ENCODE results near the gene STK11. TPM values are rescaled to one million over a fixed set of nuclear protein-coding genes. Genes with fewer than 3 reads are reported as not detected.

STK11 gene
- polyA plus RNA-seq, 2 donors = 38.8 to 61.4 TPM

GRCh38 chr19:1260749-1261537, 55.4 kb downstream of the STK11 start:
- no peaks in the 10 kb centered on the region for H3K27me3 ChIP-seq (ENCODE audit: control insufficient read depth in 1 of 2, insufficient read depth in 2 of 2, low read length in 2 of 2)
- peak overlapping the region; percentile 61 to 71 for H3K4me3 ChIP-seq (ENCODE audit: low read depth in 1 of 2, low read length in 2 of 2)
- H3K27ac ChIP-seq (ENCODE audit: low read depth in 2 of 2, low read length in 1 of 2) = peak overlapping the region; percentile 98
- 1% methylated on average over 67 to 83 of the region's 83 CpGs for WGBS, 2 donors
- peaks cover 6 to 14% of the 10 kb centered on the region in 2 donors for H3K36me3 ChIP-seq (ENCODE audit: control insufficient read depth in 2 of 2, insufficient read depth in 2 of 2, low read length in 1 of 2)
- no peaks in the 10 kb centered on the region for H3K9me3 ChIP-seq (ENCODE audit: control insufficient read depth in 2 of 2, insufficient read depth in 1 of 2, low read depth in 1 of 2, low read length in 1 of 2)
- peaks cover 14 to 44% of the 10 kb centered on the region in 2 donors for H3K4me1 ChIP-seq (ENCODE audit: control insufficient read depth in 2 of 2, insufficient read depth in 2 of 2, low read length in 1 of 2)

- Histone ChIP-seq H3K4me1 (ENCODE audit: control insufficient read depth in 2 of 2, insufficient read depth in 2 of 2, low read length in 1 of 2) (peaks cover 15 to 47% of the 10 kb centered on the region in 2 donors), H3K4me3 (ENCODE audit: low read depth in 1 of 2, low read length in 2 of 2) (peak overlapping the region; percentile 61 to 71), H3K9me3 (ENCODE audit: control insufficient read depth in 2 of 2, insufficient read depth in 1 of 2, low read depth in 1 of 2, low read length in 1 of 2) (no peaks in the 10 kb centered on the region), H3K27ac (ENCODE audit: low read depth in 2 of 2, low read length in 1 of 2) (peak overlapping the region; percentile 98), H3K27me3 (ENCODE audit: control insufficient read depth in 1 of 2, insufficient read depth in 2 of 2, low read length in 2 of 2) (no peaks in the 10 kb centered on the region), H3K36me3 (ENCODE audit: control insufficient read depth in 2 of 2, insufficient read depth in 2 of 2, low read length in 1 of 2) (peaks cover 6 to 11% of the 10 kb centered on the region in 2 donors)
- WGBS, 2 donors = 8 to 9% methylated on average over 14 of the region's 14 CpGs
Observed at GRCh38 chr19:1261538-1261797, 55.9 kb downstream of the STK11 start.

GRCh38 chr19:1261798-1262622, 56.4 kb downstream of the STK11 start:
- Histone ChIP-seq H3K4me3 (ENCODE audit: low read depth in 1 of 2, low read length in 2 of 2) (peak overlapping the region; percentile 61 to 71), H3K9me3 (ENCODE audit: control insufficient read depth in 2 of 2, insufficient read depth in 1 of 2, low read depth in 1 of 2, low read length in 1 of 2) (no peaks in the 10 kb centered on the region), H3K36me3 (ENCODE audit: control insufficient read depth in 2 of 2, insufficient read depth in 2 of 2, low read length in 1 of 2) (peaks cover 1 to 6% of the 10 kb centered on the region in 2 donors), H3K4me1 (ENCODE audit: control insufficient read depth in 2 of 2, insufficient read depth in 2 of 2, low read length in 1 of 2) (peaks cover 15 to 47% of the 10 kb centered on the region in 2 donors), H3K27ac (ENCODE audit: low read depth in 2 of 2, low read length in 1 of 2) (peak overlapping the region; percentile 98), H3K27me3 (ENCODE audit: control insufficient read depth in 1 of 2, insufficient read depth in 2 of 2, low read length in 2 of 2) (no peaks in the 10 kb centered on the region)
- 18 to 19% methylated on average over 24 to 28 of the region's 28 CpGs for WGBS, 2 donors

- 30 to 39% methylated on average over 19 to 21 of the region's 21 CpGs for WGBS, 2 donors
- Histone ChIP-seq H3K4me1 (ENCODE audit: control insufficient read depth in 2 of 2, insufficient read depth in 2 of 2, low read length in 1 of 2) (peaks cover 17 to 54% of the 10 kb centered on the region in 2 donors), H3K36me3 (ENCODE audit: control insufficient read depth in 2 of 2, insufficient read depth in 2 of 2, low read length in 1 of 2) (peaks cover 0 to 5% of the 10 kb centered on the region in 2 donors), H3K27me3 (ENCODE audit: control insufficient read depth in 1 of 2, insufficient read depth in 2 of 2, low read length in 2 of 2) (no peaks in the 10 kb centered on the region), H3K9me3 (ENCODE audit: control insufficient read depth in 2 of 2, insufficient read depth in 1 of 2, low read depth in 1 of 2, low read length in 1 of 2) (no peaks in the 10 kb centered on the region), H3K4me3 (ENCODE audit: low read depth in 1 of 2, low read length in 2 of 2) (peak overlapping the region; percentile 16), H3K27ac (ENCODE audit: low read depth in 2 of 2, low read length in 1 of 2) (peak overlapping the region; percentile 98)
Observed at GRCh38 chr19:1262623-1263123, 57.1 kb downstream of the STK11 start.

- no peaks in the 10 kb centered on the region for H3K27me3 ChIP-seq (ENCODE audit: control insufficient read depth in 1 of 2, insufficient read depth in 2 of 2, low read length in 2 of 2)
- 50 to 67% methylated on average over 5 of the region's 5 CpGs for WGBS, 2 donors
- H3K9me3 ChIP-seq (ENCODE audit: control insufficient read depth in 2 of 2, insufficient read depth in 1 of 2, low read depth in 1 of 2, low read length in 1 of 2) = no peaks in the 10 kb centered on the region
- H3K27ac ChIP-seq (ENCODE audit: low read depth in 2 of 2, low read length in 1 of 2) = peak overlapping the region; percentile 98
- peaks cover 0 to under 1% of the 10 kb centered on the region in 2 donors for H3K36me3 ChIP-seq (ENCODE audit: control insufficient read depth in 2 of 2, insufficient read depth in 2 of 2, low read length in 1 of 2)
- H3K4me3 ChIP-seq (ENCODE audit: low read depth in 1 of 2, low read length in 2 of 2) = no peak overlapping the region
- peaks cover 19 to 57% of the 10 kb centered on the region in 2 donors for H3K4me1 ChIP-seq (ENCODE audit: control insufficient read depth in 2 of 2, insufficient read depth in 2 of 2, low read length in 1 of 2)
Observed at GRCh38 chr19:1263188-1263587, 57.6 kb downstream of the STK11 start.

- H3K36me3 ChIP-seq (ENCODE audit: control insufficient read depth in 2 of 2, insufficient read depth in 2 of 2, low read length in 1 of 2) = no peaks in the 10 kb centered on the region
- no peak overlapping the region for H3K4me3 ChIP-seq (ENCODE audit: low read depth in 1 of 2, low read length in 2 of 2)
- H3K27me3 ChIP-seq (ENCODE audit: control insufficient read depth in 1 of 2, insufficient read depth in 2 of 2, low read length in 2 of 2) = no peaks in the 10 kb centered on the region
- WGBS, 2 donors = 52 to 61% methylated on average over 25 to 26 of the region's 26 CpGs
- peaks cover 16 to 58% of the 10 kb centered on the region in 2 donors for H3K4me1 ChIP-seq (ENCODE audit: control insufficient read depth in 2 of 2, insufficient read depth in 2 of 2, low read length in 1 of 2)
- H3K27ac ChIP-seq (ENCODE audit: low read depth in 2 of 2, low read length in 1 of 2) = peak overlapping the region; percentile 93 to 94
- H3K9me3 ChIP-seq (ENCODE audit: control insufficient read depth in 2 of 2, insufficient read depth in 1 of 2, low read depth in 1 of 2, low read length in 1 of 2) = no peaks in the 10 kb centered on the region
Observed at GRCh38 chr19:1264801-1265614, 59.4 kb downstream of the STK11 start.

GRCh38 chr19:1265615-1266128, 60.1 kb downstream of the STK11 start:
- Histone ChIP-seq H3K4me1 (ENCODE audit: control insufficient read depth in 2 of 2, insufficient read depth in 2 of 2, low read length in 1 of 2) (peaks cover 16 to 52% of the 10 kb centered on the region in 2 donors), H3K27ac (ENCODE audit: low read depth in 2 of 2, low read length in 1 of 2) (peak overlapping the region; percentile 93 to 94), H3K9me3 (ENCODE audit: control insufficient read depth in 2 of 2, insufficient read depth in 1 of 2, low read depth in 1 of 2, low read length in 1 of 2) (no peaks in the 10 kb centered on the region), H3K4me3 (ENCODE audit: low read depth in 1 of 2, low read length in 2 of 2) (peak overlapping the region; percentile 39 to 50), H3K36me3 (ENCODE audit: control insufficient read depth in 2 of 2, insufficient read depth in 2 of 2, low read length in 1 of 2) (no peaks in the 10 kb centered on the region), H3K27me3 (ENCODE audit: control insufficient read depth in 1 of 2, insufficient read depth in 2 of 2, low read length in 2 of 2) (no peaks in the 10 kb centered on the region)
- WGBS, 2 donors = 14 to 20% methylated on average over 28 of the region's 28 CpGs

GRCh38 chr19:1266129-1266915, 60.7 kb downstream of the STK11 start:
- H3K27ac ChIP-seq (ENCODE audit: low read depth in 2 of 2, low read length in 1 of 2) = peak overlapping the region; percentile 93 to 94
- 1 to 4% methylated on average over 71 to 84 of the region's 84 CpGs for WGBS, 2 donors

More at GRCh38 chr19:1266129-1266915, 60.7 kb downstream of the STK11 start:
- Histone ChIP-seq H3K4me1 (ENCODE audit: control insufficient read depth in 2 of 2, insufficient read depth in 2 of 2, low read length in 1 of 2) (peaks cover 16 to 59% of the 10 kb centered on the region in 2 donors), H3K4me3 (ENCODE audit: low read depth in 1 of 2, low read length in 2 of 2) (peak overlapping the region; percentile 42 to 50), H3K36me3 (ENCODE audit: control insufficient read depth in 2 of 2, insufficient read depth in 2 of 2, low read length in 1 of 2) (peaks cover 0 to 6% of the 10 kb centered on the region in 2 donors), H3K9me3 (ENCODE audit: control insufficient read depth in 2 of 2, insufficient read depth in 1 of 2, low read depth in 1 of 2, low read length in 1 of 2) (no peaks in the 10 kb centered on the region), H3K27me3 (ENCODE audit: control insufficient read depth in 1 of 2, insufficient read depth in 2 of 2, low read length in 2 of 2) (no peaks in the 10 kb centered on the region)

Data from esophagus (tissue), 2 donors.